ENCODE measurements around the gene PNKP.

PNKP gene

DNA sequence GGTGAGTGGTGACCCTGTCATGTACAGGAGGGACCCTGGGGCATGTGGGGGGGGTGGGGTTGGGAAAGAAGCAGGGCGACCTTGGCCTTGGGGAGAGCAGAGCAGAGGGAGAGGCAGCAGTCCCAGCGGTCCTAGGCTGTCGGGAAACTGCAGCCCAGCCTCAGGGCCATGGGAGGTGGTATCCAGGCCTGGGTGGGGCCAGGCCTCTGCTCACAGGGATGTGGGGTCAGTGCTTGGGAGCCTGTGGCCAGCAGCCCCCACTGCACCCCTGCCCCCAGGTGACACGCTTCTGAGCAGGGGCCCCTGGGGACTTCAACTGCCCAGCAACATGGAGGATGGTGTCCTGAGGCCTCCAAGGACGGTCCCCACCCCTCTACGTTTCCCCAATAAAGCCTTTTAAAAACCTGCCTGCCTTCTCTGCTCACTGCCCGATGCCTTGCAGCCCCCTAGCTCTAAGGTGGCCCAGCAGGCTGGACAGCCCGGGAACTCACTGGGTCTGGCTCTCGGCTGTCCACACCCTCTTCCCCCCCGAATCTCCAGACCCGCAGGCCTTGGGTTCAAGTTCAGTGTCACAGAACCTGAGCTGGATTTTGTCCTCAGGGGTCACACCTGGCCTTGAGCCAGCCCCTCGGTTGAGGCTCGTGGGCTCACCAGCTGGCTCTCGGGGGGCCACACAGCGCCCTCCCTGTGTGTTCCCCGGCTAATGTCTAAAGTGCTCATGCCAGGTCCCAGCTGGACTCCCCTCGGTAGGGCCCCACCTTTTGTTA is 6.9 kb downstream of the PNKP start:
- no peak for DNase-seq (ENCODE audit: low read depth in 4 of 4, low spot score in 1 of 4)

- no peak for DNase-seq (ENCODE audit: low read depth in 4 of 4, low spot score in 1 of 4)
Measured at GRCh38 chr19:49859682-49860335, 7.6 kb downstream of the PNKP start.

- no peak for DNase-seq (ENCODE audit: low read depth in 4 of 4, low spot score in 1 of 4)
Measured at GRCh38 chr19:49858088-49858985, 9.0 kb downstream of the PNKP start.

DNA sequence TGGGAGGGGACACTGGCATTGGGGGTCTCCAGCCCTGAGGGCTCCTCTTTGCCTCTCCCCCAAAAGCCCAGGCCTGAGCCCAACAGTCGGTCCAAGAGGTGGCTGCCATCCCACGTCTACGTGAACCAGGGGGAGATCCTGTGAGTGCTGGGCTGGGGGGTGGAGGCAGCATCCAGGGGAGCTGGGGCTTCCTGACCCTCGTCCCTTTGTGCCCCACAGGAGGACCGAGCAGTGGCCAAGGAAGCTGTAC is 9.6 kb downstream of the PNKP start:
- DNase-seq (ENCODE audit: low read depth in 4 of 4, low spot score in 1 of 4) = no peak

- DNase-seq (ENCODE audit: low read depth in 4 of 4, low spot score in 1 of 4) = no peak
Measured at GRCh38 chr19:49857061-49857837, 10.1 kb downstream of the PNKP start.

- DNase-seq (ENCODE audit: low read depth in 4 of 4, low spot score in 1 of 4) = no peak
Measured at GRCh38 chr19:49856574-49857021, 10.8 kb downstream of the PNKP start.

- DNase-seq (ENCODE audit: low read depth in 4 of 4, low spot score in 1 of 4) = no peak
Measured at GRCh38 chr19:49855676-49856573, 11.5 kb downstream of the PNKP start.

DNA sequence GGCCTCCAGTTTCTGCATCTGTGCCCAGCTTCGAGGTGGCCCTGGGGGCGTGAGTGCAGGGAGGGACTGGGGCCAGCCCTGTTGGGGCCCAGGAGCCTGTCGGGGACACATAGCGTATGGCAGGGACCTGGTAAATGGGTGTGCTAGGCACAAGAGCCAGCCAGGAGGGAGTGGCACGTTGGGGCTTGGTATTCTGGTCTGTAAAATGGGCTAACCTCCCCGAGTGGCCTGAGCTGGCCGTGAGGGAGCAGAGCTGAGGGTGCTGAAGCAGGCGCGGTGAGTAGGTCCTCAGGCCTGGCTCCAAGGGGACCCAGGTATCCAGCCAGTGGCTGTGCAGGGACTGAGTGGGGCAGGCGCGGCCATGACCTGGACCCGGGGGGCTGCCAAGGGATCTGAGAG is 12.1 kb downstream of the PNKP start:
- no peak for DNase-seq (ENCODE audit: low read depth in 4 of 4, low spot score in 1 of 4)

- no peak for DNase-seq (ENCODE audit: low read depth in 4 of 4, low spot score in 1 of 4)
Measured at GRCh38 chr19:49854378-49855263, 12.8 kb downstream of the PNKP start.

DNA sequence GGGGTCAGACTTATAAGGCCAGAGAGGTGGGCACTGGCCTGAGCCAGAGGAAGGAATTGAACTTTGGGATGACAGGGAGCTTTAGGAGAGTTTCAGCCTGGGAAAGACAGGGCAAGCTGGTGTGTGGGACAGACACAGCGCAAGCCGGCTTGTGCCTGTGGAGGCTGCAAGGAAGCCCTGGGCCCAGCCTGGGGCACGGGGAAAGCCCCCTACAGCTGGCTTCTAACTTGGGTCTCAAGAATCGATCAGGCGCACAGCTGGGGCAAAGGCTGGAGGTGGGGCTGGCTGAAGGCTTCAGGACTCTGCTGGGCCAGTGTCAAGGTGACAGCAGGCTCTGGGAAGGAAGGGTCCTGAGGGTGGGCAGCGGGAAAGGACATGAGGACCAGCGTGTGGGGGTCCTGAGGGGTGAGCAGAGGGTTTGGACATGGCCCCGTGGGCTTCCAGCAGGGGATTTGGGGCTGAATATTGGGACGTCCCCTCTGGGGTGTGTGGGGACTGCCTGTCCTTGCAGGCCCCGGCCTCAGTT is 13.5 kb downstream of the PNKP start:
- no peak for DNase-seq (ENCODE audit: low read depth in 4 of 4, low spot score in 1 of 4)

DNA sequence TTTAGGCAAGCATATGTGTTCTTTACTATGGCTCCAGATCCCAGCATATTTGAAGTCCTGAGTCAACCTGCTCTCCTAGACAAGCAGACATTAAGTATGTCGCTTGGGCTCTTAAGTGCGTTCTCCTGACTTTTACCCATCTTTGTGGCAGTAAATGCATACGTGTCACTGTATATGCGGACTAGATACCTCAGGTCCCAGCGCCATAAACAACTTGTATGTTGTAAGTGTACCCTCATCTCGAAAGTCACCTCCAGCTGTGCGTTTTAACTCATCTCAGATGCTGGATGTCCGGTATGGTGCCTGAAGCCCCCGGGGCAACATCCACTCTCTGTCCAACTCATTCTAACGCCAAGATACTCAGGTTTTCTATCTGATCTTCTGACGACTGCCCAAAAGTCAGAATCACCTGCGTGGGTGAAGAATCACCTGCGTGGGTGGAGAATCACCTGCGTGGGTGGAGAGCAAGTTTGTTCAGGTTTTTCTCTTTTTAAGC is 14.7 kb downstream of the PNKP start:
- no peak for DNase-seq (ENCODE audit: low read depth in 4 of 4, low spot score in 1 of 4)

DNA sequence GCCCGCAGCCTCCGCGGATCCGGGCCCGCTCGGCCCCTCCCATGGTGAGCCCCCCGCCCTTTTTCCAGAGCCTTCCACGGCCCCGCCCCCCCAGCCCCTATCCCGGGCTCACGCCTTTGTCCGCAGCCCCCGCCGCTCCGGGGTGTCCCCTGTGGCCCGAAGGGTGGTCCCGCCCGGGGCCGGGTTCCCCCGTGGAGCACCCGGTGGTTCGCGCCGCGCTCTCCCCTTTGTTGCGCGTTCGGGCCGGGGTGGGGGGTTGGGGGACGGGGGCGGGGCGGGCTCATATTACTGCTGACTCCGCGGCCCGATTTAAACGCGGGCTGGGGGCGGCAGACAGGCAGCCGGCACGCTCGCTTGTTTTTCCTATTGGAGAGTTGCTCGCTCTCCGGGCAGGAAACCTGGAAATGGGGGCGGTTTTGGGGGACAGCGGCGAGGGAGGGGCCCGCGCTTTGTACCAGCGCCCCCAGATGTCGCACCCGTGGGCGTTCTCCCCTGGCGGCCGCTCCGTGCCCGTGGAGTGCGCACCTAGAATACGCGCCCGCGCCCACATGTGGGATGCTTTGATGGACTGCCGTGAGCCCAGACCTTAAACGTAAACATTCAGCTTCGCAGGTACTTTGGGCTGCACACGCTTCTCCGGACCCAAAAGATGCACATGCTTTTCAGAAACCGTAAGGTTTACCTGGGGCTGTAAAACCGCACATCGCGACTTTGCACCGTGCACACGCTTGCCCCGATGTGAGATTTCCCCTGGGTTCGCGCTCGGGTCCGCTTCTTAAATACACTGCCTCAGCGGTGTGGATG is 15.7 kb downstream of the PNKP start:
- no peak for DNase-seq (ENCODE audit: low read depth in 4 of 4, low spot score in 1 of 4)

GRCh38 chr19:49850487-49851342 is 16.7 kb downstream of the PNKP start, which contains the start of gene PTOV1:
Gene PTOV1, plus strand, starts transcription at chr19:49851159.
- DNase-seq (ENCODE audit: low read depth in 4 of 4, low spot score in 1 of 4) = peak; percentile 78 to 85 (median 80)

DNA sequence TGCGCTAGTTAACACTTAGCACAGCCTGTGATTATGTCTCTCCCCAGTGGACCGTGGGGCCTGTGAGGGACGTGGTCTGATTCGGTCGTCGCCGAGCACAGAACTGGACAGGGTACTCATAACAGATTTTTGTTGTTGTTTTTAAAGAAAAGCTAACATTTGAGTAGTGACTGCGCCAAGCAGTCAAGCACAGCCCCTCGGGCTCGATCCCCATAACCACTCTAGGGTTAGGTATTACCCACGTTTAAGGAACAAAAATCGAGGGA is 17.2 kb downstream of the PNKP start:
- DNase-seq (ENCODE audit: low read depth in 4 of 4, low spot score in 1 of 4) = no peak

GRCh38 chr19:49849433-49850220 is 17.7 kb downstream of the PNKP start:
- DNase-seq (ENCODE audit: low read depth in 4 of 4, low spot score in 1 of 4) = no peak

- DNase-seq (ENCODE audit: low read depth in 4 of 4, low spot score in 1 of 4) = no peak
Measured at GRCh38 chr19:49848938-49849337, 18.4 kb downstream of the PNKP start.

All from stimulated activated CD4-positive, alpha-beta T cell treated with anti-CD3 and anti-CD28 coated beads, Interleukin-1b, Interleukin-23, amount 100 ng/mL, for 24 hours (primary cell).